ENCODE results near the gene GALNT12. TPM values are rescaled to one million over a fixed set of nuclear protein-coding genes. Genes with fewer than 3 reads are reported as not detected.

Gene GALNT12
- total RNA-seq, 3 donors from 2014 or later: 2.6 to 6.6 (median 3.9) TPM

DNA sequence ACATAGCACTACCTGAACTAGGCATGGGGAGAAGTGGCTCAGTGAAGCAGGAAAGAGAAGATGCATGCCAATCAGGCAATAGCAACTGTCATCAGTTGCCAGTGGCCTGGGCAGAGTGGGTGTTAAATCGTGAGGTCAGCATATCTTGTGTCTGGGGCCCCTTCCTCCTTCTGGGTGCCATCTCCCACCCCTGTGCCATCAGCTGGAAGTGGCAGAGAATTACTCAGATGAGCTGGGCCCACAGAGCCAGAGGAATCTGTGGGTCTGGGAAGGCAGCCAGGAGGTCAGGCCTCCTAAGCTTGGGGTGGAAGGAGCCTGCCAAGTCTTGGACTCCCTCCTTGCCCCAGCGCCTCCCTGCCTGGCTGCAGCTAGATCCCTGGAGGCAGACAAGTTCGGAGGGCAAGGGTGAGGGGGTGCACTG lies 66.5 kb downstream of the GALNT12 start:
- no peak for TF ChIP-seq POLR2AphosphoS5 (IDR thresholded peaks at IDR 0.05)
- TF ChIP-seq POLR2A (IDR thresholded peaks at IDR 0.05): no peak
- TF ChIP-seq, protein P1, sequence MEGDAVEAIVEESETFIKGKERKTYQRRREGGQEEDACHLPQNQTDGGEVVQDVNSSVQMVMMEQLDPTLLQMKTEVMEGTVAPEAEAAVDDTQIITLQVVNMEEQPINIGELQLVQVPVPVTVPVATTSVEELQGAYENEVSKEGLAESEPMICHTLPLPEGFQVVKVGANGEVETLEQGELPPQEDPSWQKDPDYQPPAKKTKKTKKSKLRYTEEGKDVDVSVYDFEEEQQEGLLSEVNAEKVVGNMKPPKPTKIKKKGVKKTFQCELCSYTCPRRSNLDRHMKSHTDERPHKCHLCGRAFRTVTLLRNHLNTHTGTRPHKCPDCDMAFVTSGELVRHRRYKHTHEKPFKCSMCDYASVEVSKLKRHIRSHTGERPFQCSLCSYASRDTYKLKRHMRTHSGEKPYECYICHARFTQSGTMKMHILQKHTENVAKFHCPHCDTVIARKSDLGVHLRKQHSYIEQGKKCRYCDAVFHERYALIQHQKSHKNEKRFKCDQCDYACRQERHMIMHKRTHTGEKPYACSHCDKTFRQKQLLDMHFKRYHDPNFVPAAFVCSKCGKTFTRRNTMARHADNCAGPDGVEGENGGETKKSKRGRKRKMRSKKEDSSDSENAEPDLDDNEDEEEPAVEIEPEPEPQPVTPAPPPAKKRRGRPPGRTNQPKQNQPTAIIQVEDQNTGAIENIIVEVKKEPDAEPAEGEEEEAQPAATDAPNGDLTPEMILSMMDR (IDR thresholded peaks at IDR 0.05): no peak
- Histone ChIP-seq H3K27me3 (no peaks in the 10 kb centered on the region), H3K9me3 (no peaks in the 10 kb centered on the region), H3K4me1 (no peaks in the 10 kb centered on the region), H3K27ac (no peak overlapping the region), H3K4me3 (no peak overlapping the region), H3K36me3 (no peaks in the 10 kb centered on the region)
- DNase-seq (ENCODE audit: low spot score in 2 of 2): no peak
- intact Hi-C loops (cut with DNase I; ENCODE audit: low total_unique reads): no loop called here

- TF ChIP-seq, protein P1 (IDR thresholded peaks at IDR 0.05): no peak
- TF ChIP-seq POLR2A (IDR thresholded peaks at IDR 0.05) (no peak), POLR2AphosphoS5 (IDR thresholded peaks at IDR 0.05) (no peak)
- H3K9me3 ChIP-seq: no peaks in the 10 kb centered on the region
- no peaks in the 10 kb centered on the region for H3K27me3 ChIP-seq
- no peak overlapping the region for H3K4me3 ChIP-seq
- no peaks in the 10 kb centered on the region for H3K4me1 ChIP-seq
- H3K27ac ChIP-seq: no peak overlapping the region
- intact Hi-C loops (cut with DNase I; ENCODE audit: low total_unique reads): no loop called here
- DNase-seq (ENCODE audit: low spot score in 2 of 2): no peak
- H3K36me3 ChIP-seq: no peaks in the 10 kb centered on the region
These were observed 67.3 kb downstream of the GALNT12 start for GRCh38 chr9:98874721-98875255.

- H3K4me1 ChIP-seq: no peaks in the 10 kb centered on the region
- no peaks in the 10 kb centered on the region for H3K36me3 ChIP-seq
- H3K9me3 ChIP-seq: no peaks in the 10 kb centered on the region
- no peak overlapping the region for H3K4me3 ChIP-seq
- no peak for DNase-seq (ENCODE audit: low spot score in 2 of 2)
- no peak overlapping the region for H3K27ac ChIP-seq
- TF ChIP-seq POLR2A (IDR thresholded peaks at IDR 0.05) (no peak), POLR2AphosphoS5 (IDR thresholded peaks at IDR 0.05) (no peak)
- TF ChIP-seq, protein P1 (IDR thresholded peaks at IDR 0.05): no peak
- intact Hi-C loops (cut with DNase I; ENCODE audit: low total_unique reads): no loop called here
- H3K27me3 ChIP-seq: no peaks in the 10 kb centered on the region
These were observed 68.1 kb downstream of the GALNT12 start for GRCh38 chr9:98875536-98875935.

- TF ChIP-seq POLR2A (IDR thresholded peaks at IDR 0.05): no peak
- TF ChIP-seq, protein P1 (IDR thresholded peaks at IDR 0.05): no peak
- no peak for TF ChIP-seq POLR2AphosphoS5 (IDR thresholded peaks at IDR 0.05)
- no peak overlapping the region for H3K4me3 ChIP-seq
- intact Hi-C loops (cut with DNase I; ENCODE audit: low total_unique reads): no loop called here
- H3K9me3 ChIP-seq: no peaks in the 10 kb centered on the region
- DNase-seq (ENCODE audit: low spot score in 2 of 2): no peak
- H3K27ac ChIP-seq: no peak overlapping the region
- no peaks in the 10 kb centered on the region for H3K27me3 ChIP-seq
- H3K36me3 ChIP-seq: no peaks in the 10 kb centered on the region
- no peaks in the 10 kb centered on the region for H3K4me1 ChIP-seq
These were observed 69.8 kb downstream of the GALNT12 start for GRCh38 chr9:98877311-98877710.

- no peak for DNase-seq (ENCODE audit: low spot score in 2 of 2)
- TF ChIP-seq, protein P1 (IDR thresholded peaks at IDR 0.05): no peak
- TF ChIP-seq POLR2AphosphoS5 (IDR thresholded peaks at IDR 0.05) (no peak), POLR2A (IDR thresholded peaks at IDR 0.05) (no peak)
- Histone ChIP-seq H3K27me3 (no peaks in the 10 kb centered on the region), H3K36me3 (no peaks in the 10 kb centered on the region), H3K9me3 (no peaks in the 10 kb centered on the region), H3K27ac (peak overlapping the region in 1 of 2 donors; percentile 67), H3K4me1 (no peaks in the 10 kb centered on the region), H3K4me3 (no peak overlapping the region)
- intact Hi-C loops (cut with DNase I; ENCODE audit: low total_unique reads): no loop called here
These were observed 71.9 kb downstream of the GALNT12 start for GRCh38 chr9:98879094-98879962.

All from breast epithelium (tissue), 4 donors.